Stomach smooth muscle (tissue), 2 donors: ENCODE data around the gene MYCL.

ENCODE experiments used
- H3K27ac ChIP-seq: one replicate; pipeline ENCODE4 v1.7.0; 2013; ENCODE audit warnings: mild to moderate bottlenecking, low read length, inconsistent platforms
- H3K27me3 ChIP-seq, 2 donors: one replicate each; pipeline ENCODE4 v1.7.0; 2013; ENCODE audit warnings: low read length in 2 of 2; ENCODE audit not compliant: insufficient read depth in 2 of 2, control insufficient read depth in 1 of 2
- H3K36me3 ChIP-seq, 2 donors: one replicate each; pipeline ENCODE4 v1.7.0; 2013; ENCODE audit warnings: low read length in 2 of 2; ENCODE audit not compliant: control insufficient read depth in 2 of 2, insufficient read depth in 2 of 2
- H3K4me1 ChIP-seq: one replicate; pipeline ENCODE4 v1.7.0; 2013; ENCODE audit warnings: low read length; ENCODE audit not compliant: control insufficient read depth, insufficient read depth
- H3K4me3 ChIP-seq, 2 donors: one replicate each; pipeline ENCODE4 v1.7.0; 2013; ENCODE audit warnings: low read length in 2 of 2
- H3K9ac ChIP-seq, 2 donors: one replicate each; pipeline ENCODE4 v1.7.0; 2013; ENCODE audit warnings: low read length in 2 of 2, mild to moderate bottlenecking in 1 of 2
- H3K9me3 ChIP-seq, 2 donors: one replicate each; pipeline ENCODE4 v1.7.0; 2013; ENCODE audit warnings: low read length in 2 of 2; ENCODE audit not compliant: control insufficient read depth in 2 of 2
- donor health status: healthy.
- donor health status: Pancreatic carcinoma.

The MYCL gene

GRCh38 chr1:39901714-39902459 is at the start of gene MYCL:
TSS of gene MYCL (minus strand) at chr1:39901917. CDS start at chr1:39901434, 483 bp downstream.
- Histone ChIP-seq H3K4me3 (peak within 1 kb of the TSS; percentile 72 to 78), H3K27me3 (peaks cover 23 to 33% of the 10 kb centered on the region in 2 donors), H3K9ac (no peak within 1 kb of the TSS), H3K36me3 (no peaks in the 10 kb centered on the region), H3K4me1 (peaks cover 19% of the 10 kb centered on the region), H3K9me3 (no peaks in the 10 kb centered on the region), H3K27ac (no peak within 1 kb of the TSS)

GRCh38 chr1:39949891-39950290 is 48.2 kb upstream of the MYCL start:
- no peaks in the 10 kb centered on the region for H3K36me3 ChIP-seq
- H3K27me3 ChIP-seq, result peaks cover 0 to 2% of the 10 kb centered on the region in 2 donors
- peaks cover 32% of the 10 kb centered on the region for H3K4me1 ChIP-seq
- no peak overlapping the region for H3K4me3 ChIP-seq
- H3K9me3 ChIP-seq, result no peaks in the 10 kb centered on the region
- no peak overlapping the region for H3K9ac ChIP-seq
- no peak overlapping the region for H3K27ac ChIP-seq

GRCh38 chr1:39947260-39947659 is 45.5 kb upstream of the MYCL start:
- Histone ChIP-seq H3K27me3 (peaks cover 0 to 2% of the 10 kb centered on the region in 2 donors), H3K9ac (no peak overlapping the region), H3K4me3 (no peak overlapping the region), H3K27ac (no peak overlapping the region), H3K36me3 (no peaks in the 10 kb centered on the region), H3K4me1 (peaks cover 11% of the 10 kb centered on the region), H3K9me3 (no peaks in the 10 kb centered on the region)

- no peaks in the 10 kb centered on the region for H3K9me3 ChIP-seq
- no peaks in the 10 kb centered on the region for H3K36me3 ChIP-seq
- H3K27ac ChIP-seq, result no peak overlapping the region
- peaks cover 0 to 2% of the 10 kb centered on the region in 2 donors for H3K27me3 ChIP-seq
- no peak overlapping the region for H3K4me3 ChIP-seq
- H3K9ac ChIP-seq, result no peak overlapping the region
- peaks cover 1% of the 10 kb centered on the region for H3K4me1 ChIP-seq
Measured at GRCh38 chr1:39946216-39946615, 44.5 kb upstream of the MYCL start.

- Histone ChIP-seq H3K4me3 (no peak overlapping the region), H3K9me3 (no peaks in the 10 kb centered on the region), H3K36me3 (no peaks in the 10 kb centered on the region), H3K27ac (no peak overlapping the region), H3K9ac (no peak overlapping the region), H3K4me1 (no peaks in the 10 kb centered on the region), H3K27me3 (peaks cover 0 to 2% of the 10 kb centered on the region in 2 donors)
Measured at GRCh38 chr1:39944410-39945112, 42.8 kb upstream of the MYCL start.

GRCh38 chr1:39943471-39944290 is 42.0 kb upstream of the MYCL start:
- no peaks in the 10 kb centered on the region for H3K4me1 ChIP-seq
- peaks cover 0 to 2% of the 10 kb centered on the region in 2 donors for H3K27me3 ChIP-seq
- no peak overlapping the region for H3K27ac ChIP-seq
- H3K4me3 ChIP-seq, result no peak overlapping the region
- H3K36me3 ChIP-seq, result no peaks in the 10 kb centered on the region
- H3K9me3 ChIP-seq, result no peaks in the 10 kb centered on the region
- H3K9ac ChIP-seq, result no peak overlapping the region

- Histone ChIP-seq H3K9ac (no peak overlapping the region), H3K9me3 (no peaks in the 10 kb centered on the region), H3K4me1 (no peaks in the 10 kb centered on the region), H3K4me3 (no peak overlapping the region), H3K27me3 (peaks cover 0 to 2% of the 10 kb centered on the region in 2 donors), H3K36me3 (no peaks in the 10 kb centered on the region), H3K27ac (no peak overlapping the region)
Measured at GRCh38 chr1:39940980-39941871, 39.5 kb upstream of the MYCL start.

- no peaks in the 10 kb centered on the region for H3K9me3 ChIP-seq
- no peak overlapping the region for H3K9ac ChIP-seq
- H3K4me3 ChIP-seq, result no peak overlapping the region
- H3K27ac ChIP-seq, result no peak overlapping the region
- H3K27me3 ChIP-seq, result no peaks in the 10 kb centered on the region
- no peaks in the 10 kb centered on the region for H3K36me3 ChIP-seq
- H3K4me1 ChIP-seq, result no peaks in the 10 kb centered on the region
Measured at GRCh38 chr1:39940253-39940652, 38.5 kb upstream of the MYCL start.

- Histone ChIP-seq H3K9me3 (no peaks in the 10 kb centered on the region), H3K4me1 (no peaks in the 10 kb centered on the region), H3K27me3 (no peaks in the 10 kb centered on the region), H3K9ac (no peak overlapping the region), H3K4me3 (no peak overlapping the region), H3K27ac (no peak overlapping the region), H3K36me3 (no peaks in the 10 kb centered on the region)
Measured at GRCh38 chr1:39938856-39939255, 37.1 kb upstream of the MYCL start.
